ENCODE results near the gene PPCS.

The PPCS gene

GRCh38 chr1:42456010-42456753, at the start of gene PPCS, which contains the start of gene ZMYND12:
Gene PPCS, plus strand, starts transcription at chr1:42456543. Its CDS starts 23 bp downstream, at chr1:42456566.
Gene ZMYND12, minus strand, starts transcription at chr1:42456022. Its CDS starts 25 bp downstream, at chr1:42455997.
- peak; percentile 84 to 90 for DNase-seq (ENCODE audit: low read depth in 1 of 2, low spot score in 1 of 2)

- DNase-seq (ENCODE audit: low read depth in 1 of 2, low spot score in 1 of 2), result no peak
Measured at GRCh38 chr1:42414551-42415496, 41.5 kb upstream of the PPCS start.

GRCh38 chr1:42417166-42417565, 39.2 kb upstream of the PPCS start:
- no peak for DNase-seq (ENCODE audit: low read depth in 1 of 2, low spot score in 1 of 2)

- no peak for DNase-seq (ENCODE audit: low read depth in 1 of 2, low spot score in 1 of 2)
Measured at GRCh38 chr1:42418516-42418915, 37.8 kb upstream of the PPCS start.

GRCh38 chr1:42419126-42419821, 37.1 kb upstream of the PPCS start:
- DNase-seq (ENCODE audit: low read depth in 1 of 2, low spot score in 1 of 2), result no peak

GRCh38 chr1:42420121-42420520, 36.2 kb upstream of the PPCS start:
- no peak for DNase-seq (ENCODE audit: low read depth in 1 of 2, low spot score in 1 of 2)

GRCh38 chr1:42420911-42421585, 35.3 kb upstream of the PPCS start:
- DNase-seq (ENCODE audit: low read depth in 1 of 2, low spot score in 1 of 2), result no peak

GRCh38 chr1:42422737-42423136, 33.6 kb upstream of the PPCS start:
- DNase-seq (ENCODE audit: low read depth in 1 of 2, low spot score in 1 of 2), result no peak

- DNase-seq (ENCODE audit: low read depth in 1 of 2, low spot score in 1 of 2), result no peak
Measured at GRCh38 chr1:42423681-42424080, 32.7 kb upstream of the PPCS start.

- no peak for DNase-seq (ENCODE audit: low read depth in 1 of 2, low spot score in 1 of 2)
Measured at GRCh38 chr1:42424201-42424600, 32.1 kb upstream of the PPCS start.

- DNase-seq (ENCODE audit: low read depth in 1 of 2, low spot score in 1 of 2), result no peak
Measured at GRCh38 chr1:42427240-42427639, 29.1 kb upstream of the PPCS start.

GRCh38 chr1:42429603-42430002, 26.7 kb upstream of the PPCS start:
- DNase-seq (ENCODE audit: low read depth in 1 of 2, low spot score in 1 of 2), result no peak

- DNase-seq (ENCODE audit: low read depth in 1 of 2, low spot score in 1 of 2), result no peak
Measured at GRCh38 chr1:42430286-42431135, 25.8 kb upstream of the PPCS start.

GRCh38 chr1:42431514-42431913, 24.8 kb upstream of the PPCS start:
- DNase-seq (ENCODE audit: low read depth in 1 of 2, low spot score in 1 of 2), result no peak

GRCh38 chr1:42432714-42433113, 23.6 kb upstream of the PPCS start:
- no peak for DNase-seq (ENCODE audit: low read depth in 1 of 2, low spot score in 1 of 2)

GRCh38 chr1:42433369-42433768, 23.0 kb upstream of the PPCS start:
- DNase-seq (ENCODE audit: low read depth in 1 of 2, low spot score in 1 of 2), result no peak

- DNase-seq (ENCODE audit: low read depth in 1 of 2, low spot score in 1 of 2), result no peak
Measured at GRCh38 chr1:42434340-42434739, 22.0 kb upstream of the PPCS start.

GRCh38 chr1:42439940-42440339, 16.4 kb upstream of the PPCS start:
- DNase-seq (ENCODE audit: low read depth in 1 of 2, low spot score in 1 of 2), result no peak

- DNase-seq (ENCODE audit: low read depth in 1 of 2, low spot score in 1 of 2), result no peak
Measured at GRCh38 chr1:42442662-42443061, 13.7 kb upstream of the PPCS start.

- DNase-seq (ENCODE audit: low read depth in 1 of 2, low spot score in 1 of 2), result no peak
Measured at GRCh38 chr1:42449256-42449655, 7.1 kb upstream of the PPCS start.

Measured in activated CD4-positive, alpha-beta T cell treated with anti-CD3 and anti-CD28 coated beads, Interleukin-2, amount 50 U/mL, for 24 hours (primary cell).